ENCODE measurements around the gene UBTD2. TPM values are rescaled to one million over a fixed set of nuclear protein-coding genes. Genes with fewer than 3 reads are reported as not detected.

UBTD2 gene
- total and polyA plus RNA-seq, 10 of the 15 experiments (the other 5 are each of a cell fraction or from before 2014, with no cell fraction given) = 7.7 to 30.5 (median 19.4) TPM

GRCh38 chr5:172322028-172322965 lies 38.7 kb upstream of the UBTD2 start (continued):
- TF ChIP-seq E2F4 (IDR thresholded peaks at IDR 0.05; ENCODE audit: low read depth, low read length) (no peak), HDAC6 (IDR thresholded peaks at IDR 0.05; ENCODE audit: unreplicated experiment) (no peak), CHD2 (IDR thresholded peaks at IDR 0.05; ENCODE audit: borderline replicate concordance, low read depth, low read length) (no peak), KLF5 (IDR thresholded peaks at IDR 0.05; ENCODE audit: partially characterized antibody) (no peak), SMARCA5 (IDR thresholded peaks at IDR 0.05) (no peak), BRCA1 (IDR thresholded peaks at IDR 0.05; ENCODE audit: low read depth, low read length) (no peak), RB1 (IDR thresholded peaks at IDR 0.05; ENCODE audit: borderline replicate concordance) (no peak), IRF3 (IDR thresholded peaks at IDR 0.05) (no peak), TBL1XR1 (IDR thresholded peaks at IDR 0.05; ENCODE audit: low read depth, low read length) (no peak), FOXK2 (IDR thresholded peaks at IDR 0.05) (no peak), RAD21 (IDR thresholded peaks at IDR 0.05; ENCODE audit: insufficient read depth, low read depth, low read length) (no peak), NFXL1 (IDR thresholded peaks at IDR 0.05; ENCODE audit: borderline replicate concordance) (no peak), ETV6 (conservative IDR thresholded peaks at IDR 0.05 in 1 of 2, IDR thresholded peaks at IDR 0.05 in 1 of 2; ENCODE audit: borderline replicate concordance in 1 of 2, low read depth in 1 of 2) (peak in 1 of 2 experiments; percentile 98; a peak in 2 of 4 replicates), POU2F2 (IDR thresholded peaks at IDR 0.05; ENCODE audit: borderline replicate concordance, low read depth, low read length) (no peak), ZNF384 (IDR thresholded peaks at IDR 0.05; ENCODE audit: borderline replicate concordance, low read depth, low read length) (no peak), NBN (IDR thresholded peaks at IDR 0.05) (peak; percentile 73; the same call in 1 of the 2 replicates), NFYB (IDR thresholded peaks at IDR 0.05; ENCODE audit: insufficient read depth, low read depth, low read length) (no peak), SMAD5 (IDR thresholded peaks at IDR 0.05; ENCODE audit: low read depth) (no peak), KAT2A (conservative IDR thresholded peaks at IDR 0.05; ENCODE audit: control insufficient read depth, low read depth, low read length) (no peak), ZNF24 (IDR thresholded peaks at IDR 0.05) (no peak), BCL11A (IDR thresholded peaks at IDR 0.05; ENCODE audit: low read depth, low read length) (no peak), EZH2 (IDR thresholded peaks at IDR 0.05; ENCODE audit: borderline replicate concordance, control insufficient read depth, low read depth, low read length) (no peak), PRDM15 (CRISPR knock-in tag; IDR thresholded peaks at IDR 0.05) (no peak)
